Stimulated activated CD4-positive, alpha-beta T cell treated with anti-CD3 and anti-CD28 coated beads, Interleukin-15, amount 100 ng/mL, for 48 hours (primary cell): Measurements from ENCODE around the gene GLIS1.

Source experiments
- DNase-seq, 2 donors: peaks; one replicate each; pipeline ENCODE4 v3.0.0-alpha.2; 2020; ENCODE audit warnings: low read depth in 2 of 2

GLIS1 gene

GRCh38 chr1:53463961-53464899, 274.7 kb downstream of the GLIS1 start:
- DNase-seq: no peak

GRCh38 chr1:53462769-53463501, 276.0 kb downstream of the GLIS1 start:
- DNase-seq: no peak

- no peak for DNase-seq
These were observed 276.8 kb downstream of the GLIS1 start for GRCh38 chr1:53462193-53462592.

- DNase-seq: no peak
These were observed 277.5 kb downstream of the GLIS1 start for GRCh38 chr1:53461323-53462044.

- no peak for DNase-seq
These were observed 278.2 kb downstream of the GLIS1 start for GRCh38 chr1:53460666-53461322.

- DNase-seq: no peak
These were observed 278.7 kb downstream of the GLIS1 start for GRCh38 chr1:53460211-53460634.

GRCh38 chr1:53459321-53460175, 279.4 kb downstream of the GLIS1 start, which contains the start of gene DMRTB1:
Gene DMRTB1 (plus strand): TSS chr1:53459399. CDS start chr1:53459454, 55 bp downstream.
- DNase-seq: no peak

- no peak for DNase-seq
These were observed 280.3 kb downstream of the GLIS1 start for GRCh38 chr1:53458634-53459033.
